Muscle of arm (tissue), 12 donors: Measurements from ENCODE around the gene LRP5. TPM values are rescaled to one million over a fixed set of nuclear protein-coding genes. Genes with fewer than 3 reads are reported as not detected.

Source experiments
- DNase-seq: peaks from one replicate; pipeline ENCODE4 v3.0.0-alpha.2; 2013
- polyA plus RNA-seq, 12 donors: library from polyadenylated mRNA; unstranded; fragments of 120-200 nt; gene quantifications; one replicate each; pipeline ENCODE4 v1.2.1, GENCODE V29; 2013; ENCODE audit not compliant: insufficient read length in 12 of 12

LRP5 gene
- polyA plus RNA-seq, 12 donors = 33.3 to 88.3 (median 44.0) TPM; not detected in 1

- no peak for DNase-seq
Observed at GRCh38 chr11:68495872-68496271, 183.5 kb downstream of the LRP5 start.

GRCh38 chr11:68497761-68498160, 185.4 kb downstream of the LRP5 start:
- DNase-seq = no peak

GRCh38 chr11:68498321-68498720, 185.9 kb downstream of the LRP5 start:
- DNase-seq = no peak

Other genes starting within 250 kb of the LRP5 start
- 10 to 100 TPM in 11 of 12 donors, not detected in 1; 10.7 to 43.3 (median 22.1) TPM for gene CHKA, start 191.2 kb upstream of the LRP5 start, polyA plus RNA-seq
- 10 to 100 TPM in 11 of 12 donors, not detected in 1; 40.3 to 61.3 (median 47.9) TPM for gene KMT5B, start 99.3 kb upstream of the LRP5 start, polyA plus RNA-seq
- 10 to 100 TPM in 11 of 12 donors, not detected in 1; 20.9 to 47.8 (median 26.9) TPM for gene C11orf24, start 40.6 kb upstream of the LRP5 start, polyA plus RNA-seq
- 10 to 100 TPM in 11 of 12 donors, not detected in 1; 49.0 to 96.1 (median 68.0) TPM for gene PPP6R3, start 148.2 kb downstream of the LRP5 start, polyA plus RNA-seq